GM19193 (cell line): Measurements from ENCODE around the gene CHRNA4.

Source experiments
- POLR2A ChIP-seq: IDR thresholded peaks from 4 replicates; pipeline ENCODE4 v1.6.1; 2011; ENCODE audit not compliant: insufficient read depth, insufficient read length; ENCODE audit errors: extremely low read depth

The CHRNA4 gene

DNA sequence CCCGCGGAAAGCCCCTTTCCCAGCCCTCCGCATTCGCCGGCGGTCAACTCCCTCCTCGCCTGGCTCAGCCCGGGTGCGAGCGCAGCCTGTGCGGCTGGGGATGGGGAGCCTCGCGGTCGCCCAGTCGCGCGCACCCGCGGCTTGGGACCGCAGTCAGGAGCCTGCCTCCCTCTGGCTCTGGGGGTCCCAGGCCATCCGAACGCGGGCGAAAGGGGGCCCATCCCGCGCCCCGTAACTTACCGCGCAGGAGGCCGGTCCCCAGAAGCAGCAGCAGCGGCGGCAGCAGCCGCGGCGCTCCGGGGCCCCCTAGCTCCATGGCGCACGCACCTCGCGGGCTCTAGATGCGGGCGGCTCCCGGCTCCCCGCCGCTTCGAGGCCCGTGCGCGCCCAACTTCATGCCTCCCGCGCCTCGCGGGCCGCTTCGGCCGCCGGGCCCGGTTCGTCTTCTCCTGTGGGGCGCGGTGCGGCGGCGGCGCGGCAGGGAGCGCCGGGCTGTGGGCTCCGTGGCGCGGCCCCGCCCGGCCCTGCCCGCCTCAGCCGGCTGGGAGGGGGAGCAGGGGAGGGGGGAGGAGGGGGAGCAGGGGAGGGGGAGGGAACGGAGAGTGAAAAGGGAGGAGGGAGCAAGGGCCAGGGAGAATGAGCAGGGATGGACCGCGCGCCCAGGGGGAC is at the start of gene CHRNA4:
CHRNA4 (minus strand) TSS at position 500 of the 669 bp plus-strand sequence; CDS start at position 316, 184 bp downstream.
- TF ChIP-seq POLR2A = no peak

DNA sequence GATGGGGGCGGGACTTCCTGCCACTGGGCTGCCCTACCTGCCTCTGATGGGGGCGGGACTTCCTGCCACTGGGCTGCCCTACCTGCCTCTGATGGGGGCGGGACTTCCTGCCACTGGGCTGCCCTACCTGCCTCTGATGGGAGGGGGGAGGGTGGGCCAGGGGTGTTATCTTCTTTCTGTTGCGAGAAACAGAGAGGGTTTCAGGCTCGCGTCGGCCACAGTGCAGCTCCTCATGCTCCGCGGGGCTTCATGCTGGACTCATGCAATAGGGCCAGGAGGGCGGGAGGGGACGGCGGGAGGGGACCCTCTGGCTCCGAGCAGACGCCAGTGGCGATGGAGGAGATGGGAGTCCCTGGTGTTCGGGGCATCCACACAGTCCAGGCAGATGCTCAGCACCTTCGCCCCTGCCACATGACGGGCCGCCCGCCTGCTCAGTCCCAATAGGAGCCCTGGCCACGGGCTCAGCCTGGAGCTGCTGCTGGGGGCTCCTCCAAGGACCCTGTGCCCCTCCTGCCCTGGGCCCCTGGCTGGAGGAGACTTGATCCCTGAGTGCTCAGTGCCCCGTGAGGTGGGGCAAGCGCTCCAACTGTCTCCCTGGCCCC is 48.8 kb upstream of the CHRNA4 start:
- no peak for TF ChIP-seq POLR2A

DNA sequence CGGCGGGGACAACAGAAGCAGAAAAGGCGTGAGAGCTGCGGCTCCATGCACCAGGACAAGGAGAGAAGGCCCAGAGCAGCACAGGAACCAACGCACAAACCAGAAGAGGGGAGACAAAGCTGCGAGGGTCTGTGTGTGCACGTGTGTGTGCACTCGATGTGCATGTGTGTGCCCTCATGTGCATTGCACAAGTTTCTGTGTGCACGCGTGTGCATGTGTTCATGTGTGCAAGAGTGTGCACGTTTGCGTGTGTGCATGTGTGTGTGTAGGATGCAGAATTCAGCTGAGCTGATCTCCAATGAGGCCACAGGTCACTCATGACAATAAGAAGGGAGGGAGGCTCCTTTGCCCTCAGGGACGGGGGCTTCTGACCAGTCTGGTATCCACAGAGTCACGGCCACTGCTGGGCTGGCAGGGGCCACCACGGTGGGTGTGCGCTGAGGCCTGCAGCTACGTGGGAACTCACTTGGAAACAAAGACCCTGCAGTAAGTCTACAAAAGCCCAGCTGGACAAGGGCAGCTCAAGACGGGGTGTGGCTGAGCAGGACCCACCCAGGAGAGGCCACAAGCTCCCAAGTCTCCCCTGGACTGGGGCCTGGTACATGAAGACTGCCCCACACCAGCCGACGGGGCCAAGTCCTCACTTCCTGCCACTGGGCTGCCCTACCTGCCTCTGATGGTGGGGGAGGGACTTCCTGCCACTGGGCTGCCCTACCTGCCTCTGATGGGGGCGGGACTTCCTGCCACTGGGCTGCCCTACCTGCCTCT is 48.1 kb upstream of the CHRNA4 start:
- TF ChIP-seq POLR2A = no peak

DNA sequence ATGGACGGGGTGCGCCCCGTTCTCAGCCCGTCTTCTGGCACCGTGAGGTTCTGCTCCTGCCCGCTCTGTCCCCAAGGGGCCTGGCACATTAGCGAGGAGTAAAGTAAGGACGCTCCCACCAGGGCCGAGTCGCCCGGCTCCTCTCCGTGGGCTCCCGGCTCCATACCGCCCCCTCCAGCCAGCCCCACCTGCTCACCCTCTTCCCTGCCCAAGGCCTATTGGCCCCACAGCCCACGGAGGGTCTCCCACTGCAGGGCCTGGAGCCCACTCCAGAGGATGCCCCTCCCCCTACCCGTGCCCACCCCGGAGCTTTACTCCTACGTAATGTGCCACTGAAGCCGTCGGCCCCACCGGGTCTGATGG is 47.5 kb upstream of the CHRNA4 start:
- no peak for TF ChIP-seq POLR2A

DNA sequence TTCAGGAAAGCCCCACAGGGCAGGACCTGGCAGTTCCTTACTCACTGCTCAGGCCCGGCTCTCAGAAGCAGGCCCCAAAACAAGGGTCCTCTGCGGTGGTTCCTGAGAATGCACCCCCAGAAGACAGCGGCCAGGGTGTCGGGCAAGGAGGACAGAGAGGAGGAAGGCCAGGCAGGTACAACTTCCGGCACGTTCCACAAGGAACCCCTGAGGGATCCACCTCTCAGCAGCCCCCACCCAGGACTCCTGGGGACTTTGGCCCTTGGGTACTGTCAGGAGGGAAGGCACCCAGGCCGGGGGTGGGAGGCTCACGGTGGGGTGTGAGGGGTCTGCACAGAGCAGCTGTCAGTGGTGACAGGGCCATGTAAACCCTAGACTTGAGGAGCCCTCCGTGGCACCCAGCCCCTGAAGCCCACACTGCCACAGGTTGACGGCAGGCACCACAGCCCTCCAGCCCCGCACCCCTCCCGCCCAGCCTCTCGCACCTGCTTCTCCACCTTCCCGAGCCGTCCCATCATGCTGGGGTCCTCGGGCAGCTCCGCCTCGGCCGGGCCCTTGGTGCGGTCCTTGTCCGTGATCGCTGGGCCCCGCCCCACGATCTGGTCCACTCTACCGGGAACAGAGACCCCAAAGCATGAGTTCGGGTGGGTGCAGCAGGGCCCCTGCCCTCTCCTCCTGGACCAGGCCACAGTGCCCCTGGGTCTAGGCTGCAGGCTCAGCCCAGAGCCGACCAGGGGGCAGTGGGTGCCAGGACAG is 47.0 kb upstream of the CHRNA4 start:
- no peak for TF ChIP-seq POLR2A

DNA sequence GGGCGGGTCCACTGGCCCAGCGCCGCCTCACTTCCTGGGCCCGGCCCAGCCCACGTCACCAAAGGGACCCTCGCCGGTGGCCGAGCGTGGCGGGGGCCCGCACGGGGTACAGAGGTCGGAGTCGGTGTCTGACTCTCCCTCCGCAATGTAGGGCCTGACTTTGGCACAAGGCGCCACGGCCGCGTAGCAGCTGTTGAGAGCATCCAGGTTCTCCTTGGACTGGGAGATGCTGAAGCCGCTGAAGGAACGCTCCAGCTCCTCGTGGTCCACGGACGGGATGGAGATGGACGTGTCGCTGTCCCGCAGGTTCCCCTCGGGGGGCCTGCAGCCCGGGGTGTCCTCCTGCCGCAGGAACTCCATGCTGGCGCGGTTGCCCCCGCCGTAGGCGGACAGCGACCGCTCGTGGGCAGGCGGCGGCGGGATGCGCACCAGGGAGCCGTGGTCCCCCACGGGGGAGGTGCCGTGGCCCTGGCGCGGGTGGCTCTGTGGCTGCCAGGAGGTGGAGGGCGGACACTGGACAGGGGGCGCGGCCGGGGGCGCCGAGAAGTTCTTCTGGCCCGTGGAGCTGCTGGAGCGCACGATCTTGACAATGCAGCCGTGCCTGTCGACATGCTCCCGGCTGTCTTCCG is 45.6 kb upstream of the CHRNA4 start:
- TF ChIP-seq POLR2A = no peak

DNA sequence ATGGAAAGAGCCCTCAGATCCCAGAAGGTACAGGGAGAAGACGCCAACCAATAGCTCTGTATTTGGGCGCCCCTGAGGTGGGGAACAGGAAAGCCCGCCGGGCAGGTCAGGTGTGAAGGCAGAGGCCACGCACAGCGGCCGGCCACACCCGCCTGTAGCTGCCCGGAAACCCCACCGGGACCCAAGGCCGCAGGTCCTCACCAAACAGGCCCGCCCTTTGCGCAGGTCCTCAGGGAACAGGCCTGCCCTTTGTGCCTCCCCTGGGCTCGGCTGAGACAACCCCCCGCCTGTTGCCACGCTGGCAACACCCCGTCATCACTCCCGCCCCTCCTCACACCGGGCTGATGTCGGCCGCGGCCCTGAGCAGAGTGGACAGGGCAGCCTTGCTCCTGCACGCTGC is 44.9 kb upstream of the CHRNA4 start:
- TF ChIP-seq POLR2A = no peak

DNA sequence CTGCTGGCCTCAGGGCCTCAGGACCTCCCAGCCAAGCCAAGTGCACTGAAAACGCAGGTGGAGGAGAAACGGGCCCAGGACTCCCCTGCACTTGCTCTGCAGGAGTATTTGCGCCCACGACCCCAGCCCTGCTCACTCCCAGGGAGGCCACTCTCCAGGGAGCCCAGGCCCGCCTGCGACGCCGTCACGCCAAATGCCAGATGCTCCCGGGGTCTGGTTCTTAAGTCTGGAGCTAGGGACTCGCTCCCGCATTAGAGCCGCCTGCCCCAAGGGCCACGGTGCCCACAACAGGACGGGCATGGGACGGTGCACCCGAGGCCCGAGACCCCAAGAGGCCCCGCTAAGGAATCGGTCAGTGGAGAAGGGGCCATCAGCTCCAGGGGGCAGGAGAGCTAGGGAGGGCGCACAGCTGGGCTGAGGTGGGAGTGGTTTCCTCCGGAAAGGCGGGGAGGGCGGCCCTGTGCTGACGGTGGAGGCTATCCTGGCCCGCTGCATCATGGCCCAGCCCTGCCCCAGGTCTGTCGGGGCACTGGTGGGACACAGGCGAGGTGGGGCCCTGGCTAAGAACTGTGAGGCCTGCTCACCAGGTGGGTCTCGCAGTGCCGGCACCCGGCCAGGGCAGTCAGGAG is 44.1 kb upstream of the CHRNA4 start:
- TF ChIP-seq POLR2A = no peak

DNA sequence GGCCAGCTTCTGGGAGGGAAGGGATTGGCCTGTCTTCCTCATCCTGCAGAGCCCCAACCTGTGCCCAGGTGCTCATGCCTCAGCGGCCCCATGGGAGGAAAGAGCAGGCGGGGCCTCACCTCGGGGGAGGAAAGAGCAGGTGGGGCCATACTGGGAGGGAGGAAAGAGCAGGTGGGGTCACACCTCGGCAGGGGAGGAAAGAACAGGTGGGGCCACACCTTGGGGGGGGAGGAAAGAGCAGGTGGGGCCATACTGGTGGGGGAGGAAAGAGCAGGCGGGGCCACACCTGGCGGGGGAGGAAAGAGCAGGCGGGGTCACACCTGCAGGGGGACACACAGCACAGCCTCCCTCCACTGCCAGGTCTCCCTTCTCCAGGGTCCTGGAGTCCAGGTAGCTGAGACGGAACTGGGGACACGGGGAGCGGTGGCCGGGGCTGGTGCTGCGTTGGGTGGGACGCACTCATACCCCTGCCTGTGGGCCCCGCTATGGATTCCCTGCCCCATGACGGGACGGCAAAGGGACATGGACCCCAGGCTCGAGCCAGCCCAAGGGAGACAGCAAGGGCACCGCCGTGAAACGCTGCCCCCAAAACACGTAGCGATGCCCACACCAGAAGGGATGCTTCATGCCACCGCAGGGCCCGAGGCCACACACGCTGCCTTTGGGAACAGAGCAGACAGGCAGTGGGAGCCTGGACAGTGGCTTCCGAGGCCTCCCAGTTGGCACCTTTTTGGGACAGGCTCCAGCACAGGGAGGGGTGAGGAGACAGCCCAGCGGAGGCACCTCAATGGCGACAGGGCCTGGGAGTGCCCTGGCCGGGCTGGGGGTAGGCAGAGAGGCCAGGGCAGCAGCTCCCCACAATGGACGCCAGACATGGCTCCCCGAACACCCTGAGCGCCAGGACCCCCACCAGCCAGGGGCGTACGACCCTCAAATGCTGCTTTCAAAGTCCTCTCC is 43.3 kb upstream of the CHRNA4 start:
- no peak for TF ChIP-seq POLR2A

DNA sequence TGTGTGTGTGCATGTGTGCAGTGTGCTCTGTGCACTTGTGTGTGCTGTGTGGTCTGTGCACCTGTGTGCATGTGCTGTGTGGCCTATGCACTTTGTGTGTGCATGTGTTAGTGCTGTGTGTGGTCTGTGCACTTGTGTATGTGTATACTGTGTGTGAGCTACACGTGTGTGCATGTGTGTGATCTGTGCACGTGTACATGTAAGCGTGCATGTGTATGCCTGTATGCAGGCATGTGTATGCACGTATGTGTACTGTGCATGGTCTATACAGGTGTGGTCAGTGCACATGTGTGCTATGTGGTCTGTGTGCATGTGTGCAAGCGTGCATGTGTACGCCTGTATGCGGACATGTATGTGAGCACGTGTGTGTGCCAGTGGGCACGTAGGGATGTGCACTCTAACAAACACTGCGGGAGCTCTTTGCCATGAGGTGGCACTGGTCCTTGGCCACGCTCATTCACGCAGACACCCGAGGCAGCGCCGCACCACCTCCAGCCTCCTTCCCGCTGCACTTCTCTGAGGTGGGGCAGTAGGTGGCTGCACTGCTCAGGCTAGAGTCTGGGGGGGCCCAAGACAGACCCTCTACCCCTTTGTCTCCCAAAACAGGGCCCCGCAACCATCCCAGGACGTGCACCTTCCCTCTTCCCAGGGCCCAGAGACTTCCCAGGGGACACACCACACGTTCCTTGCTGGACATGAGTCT is 42.4 kb upstream of the CHRNA4 start:
- no peak for TF ChIP-seq POLR2A

DNA sequence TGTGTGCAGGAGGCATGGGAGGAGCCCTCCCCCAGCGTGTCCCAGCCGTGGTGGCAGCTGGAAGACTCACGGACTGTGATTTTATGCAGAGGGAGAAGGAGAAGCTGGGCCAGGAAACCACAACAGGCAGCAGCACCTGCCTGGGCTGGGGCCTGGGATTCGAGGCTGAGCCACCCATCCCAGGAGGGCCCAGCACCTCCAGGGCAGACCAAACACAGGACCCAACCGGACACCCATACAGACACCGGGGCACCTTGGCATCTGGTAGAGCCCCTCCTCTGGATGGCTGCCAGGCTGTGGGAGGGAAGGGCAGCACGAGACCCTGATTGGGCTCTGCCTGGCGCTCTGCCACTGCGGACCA is 41.7 kb upstream of the CHRNA4 start:
- no peak for TF ChIP-seq POLR2A

DNA sequence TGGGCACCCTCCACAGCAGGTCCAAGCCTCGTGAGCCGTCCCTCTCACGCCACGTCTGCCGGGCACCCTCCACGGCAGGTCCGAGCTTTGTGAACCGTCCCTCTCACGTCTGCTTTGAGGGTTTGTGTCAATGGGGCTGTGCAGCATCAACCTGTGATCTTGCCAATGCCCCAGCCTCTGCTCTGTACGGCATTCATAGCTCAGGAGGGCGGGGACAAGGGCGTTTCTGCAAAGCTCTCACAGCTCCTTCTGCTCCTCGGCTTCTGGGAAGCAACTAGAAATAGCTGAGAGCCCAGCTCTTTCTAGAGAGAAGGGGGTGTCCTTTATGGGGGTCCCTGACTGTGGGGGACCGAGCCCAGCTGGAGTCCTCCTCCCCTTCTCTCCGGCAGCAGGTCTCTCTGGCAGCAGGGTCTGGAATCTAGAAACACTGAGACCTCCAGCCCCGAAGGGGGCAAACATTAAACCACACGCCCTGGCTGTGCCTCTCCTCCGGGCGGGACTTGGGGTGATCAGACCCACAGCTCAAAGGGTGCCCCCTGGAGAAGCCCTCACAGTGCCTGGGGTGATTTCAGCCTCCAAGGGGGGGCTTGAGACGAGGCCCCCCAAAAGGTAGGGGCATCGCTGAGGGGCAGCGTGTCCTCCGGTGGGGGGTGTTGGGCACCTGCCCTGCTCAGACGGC is 41.2 kb upstream of the CHRNA4 start:
- TF ChIP-seq POLR2A = no peak

DNA sequence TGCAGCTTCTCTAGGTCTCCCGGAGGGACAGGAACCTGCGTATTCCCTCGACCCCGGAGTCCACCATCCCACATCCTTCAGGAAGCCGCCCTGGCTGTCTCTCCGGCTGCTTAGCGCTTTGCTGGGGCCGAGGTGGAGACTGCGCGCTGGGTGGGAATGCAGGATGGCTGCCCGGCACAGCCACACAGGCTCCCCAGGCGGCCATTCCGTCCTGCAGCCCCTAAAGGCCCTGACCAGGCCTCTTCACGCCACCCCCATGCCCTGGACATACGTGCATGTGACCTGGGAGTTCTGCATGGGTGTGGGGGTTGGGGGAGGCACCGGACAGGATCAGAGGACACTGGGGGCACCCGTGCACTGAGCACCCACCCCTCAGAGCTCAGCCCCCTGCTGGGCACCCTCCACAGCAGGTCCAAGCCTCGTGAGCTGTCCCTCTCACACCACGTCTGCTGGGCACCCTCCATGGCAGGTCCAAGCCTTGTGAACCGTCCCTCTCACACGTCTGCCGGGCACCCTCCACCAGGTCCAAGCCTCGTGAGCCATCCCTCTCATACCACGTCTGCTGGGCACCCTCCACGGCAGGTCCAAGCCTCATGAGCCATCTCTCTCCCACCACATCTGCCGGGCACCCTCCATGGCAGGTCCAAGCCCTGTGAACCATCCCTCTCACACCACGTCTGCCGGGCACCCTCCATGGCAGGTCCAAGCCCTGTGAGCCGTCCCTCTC is 40.4 kb upstream of the CHRNA4 start:
- TF ChIP-seq POLR2A = no peak
